Caco-2 (cell line): ENCODE results near the gene EPYC. TPM values are rescaled to one million over a fixed set of nuclear protein-coding genes. Genes with fewer than 3 reads are reported as not detected.

Source experiments
- BruUV-seq: library from RNA; stranded (reverse); fragments of 400-500 nt; replicated peaks from 2 replicates; lab custom pipeline; 2021; lab: Mats Ljungman, UMichigan
- CTCF ChIA-PET: fragments of 300-600 bp; sonication (Branson Sonifier 250); formaldehyde crosslinking; loops from one replicate; lab custom pipeline; 2022; ENCODE audit warnings: antibody characterized with exemption; lab: Charles Lee
- POLR2A ChIA-PET: fragments of 300-600 bp; sonication (Branson Sonifier 250); formaldehyde crosslinking; loops from one replicate; lab custom pipeline; 2022; ENCODE audit warnings: antibody characterized with exemption; lab: Charles Lee
- DNase-seq, 2 experiments: peaks; one replicate each; pipeline versions ENCODE4 v3.0.0 to v3.0.0-alpha.2; 2020 to 2022
- H3K27me3 ChIP-seq: replicated peaks from 2 replicates; pipeline ENCODE4 v1.6.0; 2011; ENCODE audit warnings: low read length; ENCODE audit not compliant: control insufficient read depth, insufficient read depth
- H3K36me3 ChIP-seq: 2 replicates; pipeline ENCODE4 v1.5.1; 2011; ENCODE audit warnings: low read length; ENCODE audit not compliant: control insufficient read depth, insufficient read depth
- H3K4me1 ChIP-seq: fragments of 250-450 bp; sonication (Bioruptor Pico); 2 replicates; pipeline ENCODE4 v1.5.1; 2020; ENCODE audit warnings: mild to moderate bottlenecking
- H3K4me3 ChIP-seq: 2 replicates; pipeline ENCODE4 v1.5.1; 2011; ENCODE audit warnings: low read depth, mild to moderate bottlenecking, control low read depth, low read length
- H3K9me3 ChIP-seq: fragments of 250-450 bp; sonication (Bioruptor Pico); 2 replicates; pipeline ENCODE4 v1.5.1; 2020; ENCODE audit warnings: mild to moderate bottlenecking, moderate library complexity
- H3K27ac Mint-ChIP-seq: one replicate; pipeline ENCODE4 v1.8.0; 2022; ENCODE audit warnings: mixed read lengths; ENCODE audit not compliant: unreplicated experiment
- H3K27me3 Mint-ChIP-seq: one replicate; pipeline ENCODE4 v1.8.0; 2022; ENCODE audit warnings: mixed read lengths; ENCODE audit not compliant: insufficient read depth, unreplicated experiment
- H3K36me3 Mint-ChIP-seq: one replicate; pipeline ENCODE4 v1.8.0; 2022; ENCODE audit warnings: mild to moderate bottlenecking, mixed read lengths; ENCODE audit not compliant: insufficient read depth, unreplicated experiment
- H3K4me1 Mint-ChIP-seq: one replicate; pipeline ENCODE4 v1.8.0; 2022; ENCODE audit warnings: low read depth, mixed read lengths; ENCODE audit not compliant: unreplicated experiment
- H3K4me3 Mint-ChIP-seq: one replicate; pipeline ENCODE4 v1.8.0; 2022; ENCODE audit warnings: mild to moderate bottlenecking, moderate library complexity, mixed read lengths; ENCODE audit not compliant: unreplicated experiment
- H3K9me3 Mint-ChIP-seq: one replicate; pipeline ENCODE4 v1.8.0; 2022; ENCODE audit warnings: mixed read lengths; ENCODE audit not compliant: unreplicated experiment
- intact Hi-C: fragments of 100-400 bp; cut with micrococcal nuclease; formaldehyde crosslinking; loops from one replicate; pipeline ENCODE4 v1.10.0; 2022; ENCODE audit not compliant: unreplicated experiment
- total RNA-seq: library from RNA; stranded (reverse); gene quantifications from 2 replicates; pipeline ENCODE4 v1.2.3, GENCODE V29; 2022
- TF ChIP-seq, protein P1 (sequence below), 2 experiments: fragments of 200-600 bp in 1 of 2; IDR thresholded peaks; 1 replicate in 1 of 2; 2 replicates in 1 of 2; pipeline versions ENCODE4 v1.5.1 to v1.8.0; 2011 to 2022; ENCODE audit warnings: antibody characterized with exemption in 1 of 2, control low read depth in 1 of 2, inconsistent platforms in 1 of 2, low read depth in 1 of 2, low read length in 1 of 2, mild to moderate bottlenecking in 1 of 2, moderate library complexity in 1 of 2; ENCODE audit not compliant: insufficient read depth in 1 of 2, severe bottlenecking in 1 of 2, unreplicated experiment in 1 of 2

The EPYC gene
- total RNA-seq, 1 experiment from 2014 or later = not detected

GRCh38 chr12:90916516-90916915, 88.3 kb downstream of the EPYC start:
- no peaks in the 10 kb centered on the region for H3K36me3 ChIP-seq

GRCh38 chr12:90915353-90915752, 89.4 kb downstream of the EPYC start:
- peaks cover 4% of the 10 kb centered on the region; the same call in 1 of the 2 replicates for H3K4me1 ChIP-seq
- no peaks in the 10 kb centered on the region for H3K27me3 ChIP-seq
- H3K4me3 ChIP-seq = no peak overlapping the region
- ChIA-PET CTCF (no interaction called here), POLR2A (no interaction called here)
- Mint-ChIP-seq H3K36me3 (no peaks in the 10 kb centered on the region), H3K4me1 (no peaks in the 10 kb centered on the region), H3K4me3 (no peak overlapping the region), H3K27ac (no peak overlapping the region), H3K9me3 (no peaks in the 10 kb centered on the region), H3K27me3 (peaks cover 4% of the 10 kb centered on the region)
- BruUV-seq = no TSS peak
- H3K9me3 ChIP-seq = no peaks in the 10 kb centered on the region
- DNase-seq = no peak
- TF ChIP-seq, protein P1, sequence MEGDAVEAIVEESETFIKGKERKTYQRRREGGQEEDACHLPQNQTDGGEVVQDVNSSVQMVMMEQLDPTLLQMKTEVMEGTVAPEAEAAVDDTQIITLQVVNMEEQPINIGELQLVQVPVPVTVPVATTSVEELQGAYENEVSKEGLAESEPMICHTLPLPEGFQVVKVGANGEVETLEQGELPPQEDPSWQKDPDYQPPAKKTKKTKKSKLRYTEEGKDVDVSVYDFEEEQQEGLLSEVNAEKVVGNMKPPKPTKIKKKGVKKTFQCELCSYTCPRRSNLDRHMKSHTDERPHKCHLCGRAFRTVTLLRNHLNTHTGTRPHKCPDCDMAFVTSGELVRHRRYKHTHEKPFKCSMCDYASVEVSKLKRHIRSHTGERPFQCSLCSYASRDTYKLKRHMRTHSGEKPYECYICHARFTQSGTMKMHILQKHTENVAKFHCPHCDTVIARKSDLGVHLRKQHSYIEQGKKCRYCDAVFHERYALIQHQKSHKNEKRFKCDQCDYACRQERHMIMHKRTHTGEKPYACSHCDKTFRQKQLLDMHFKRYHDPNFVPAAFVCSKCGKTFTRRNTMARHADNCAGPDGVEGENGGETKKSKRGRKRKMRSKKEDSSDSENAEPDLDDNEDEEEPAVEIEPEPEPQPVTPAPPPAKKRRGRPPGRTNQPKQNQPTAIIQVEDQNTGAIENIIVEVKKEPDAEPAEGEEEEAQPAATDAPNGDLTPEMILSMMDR (IDR thresholded peaks at IDR 0.05; ENCODE audit: insufficient read depth in 1 of 2, low read depth in 1 of 2, low read length in 1 of 2, severe bottlenecking in 1 of 2, unreplicated experiment in 1 of 2) = no peak
- intact Hi-C loops = no loop called here
- no peaks in the 10 kb centered on the region for H3K36me3 ChIP-seq

More at GRCh38 chr12:90916516-90916915, 88.3 kb downstream of the EPYC start:
- H3K9me3 Mint-ChIP-seq = no peaks in the 10 kb centered on the region
- CTCF ChIA-PET = no interaction called here
- no peak overlapping the region for H3K27ac Mint-ChIP-seq
- no peaks in the 10 kb centered on the region for H3K4me1 Mint-ChIP-seq
- Histone ChIP-seq H3K4me1 (no peaks in the 10 kb centered on the region), H3K27me3 (no peaks in the 10 kb centered on the region), H3K4me3 (no peak overlapping the region), H3K9me3 (no peaks in the 10 kb centered on the region)
- TF ChIP-seq, protein P1 (IDR thresholded peaks at IDR 0.05; ENCODE audit: insufficient read depth in 1 of 2, low read depth in 1 of 2, low read length in 1 of 2, severe bottlenecking in 1 of 2, unreplicated experiment in 1 of 2) = no peak
- intact Hi-C loops = no loop called here
- DNase-seq = no peak
- POLR2A ChIA-PET = no interaction called here
- no peaks in the 10 kb centered on the region for H3K36me3 Mint-ChIP-seq
- H3K4me3 Mint-ChIP-seq = no peak overlapping the region
- no TSS peak for BruUV-seq
- peaks cover 4% of the 10 kb centered on the region for H3K27me3 Mint-ChIP-seq

Other genes starting within 250 kb of the EPYC start
- gene CCER1, start 49.8 kb downstream of the EPYC start, total RNA-seq = not detected in 2 replicates
- gene KERA, start 53.1 kb upstream of the EPYC start, total RNA-seq = not detected in 2 replicates
- 4.5 and 7.0 TPM in 2 replicates for gene LUM, start 106.5 kb upstream of the EPYC start, total RNA-seq
- 0.95 TPM in 1 of 2 replicates, not detected in the other for gene DCN, start 177.8 kb upstream of the EPYC start, total RNA-seq